Mesendoderm (in vitro differentiated cells): Measurements from ENCODE around the gene PEAR1.

Experiments
- DNase-seq: peaks from one replicate; pipeline ENCODE4 v3.0.0; 2013
- H2AK5ac ChIP-seq: 2 replicates; pipeline ENCODE4 v1.6.1; 2013; ENCODE audit warnings: low read length, inconsistent platforms
- H2BK120ac ChIP-seq: 2 replicates; pipeline ENCODE4 v1.6.1; 2013; ENCODE audit warnings: low read depth, mild to moderate bottlenecking, low read length, moderate library complexity, mixed read lengths
- H2BK15ac ChIP-seq: replicated peaks from 2 replicates; pipeline ENCODE4 v1.6.1; 2013; ENCODE audit warnings: low read depth, mild to moderate bottlenecking, moderate library complexity
- H2BK5ac ChIP-seq: 2 replicates; pipeline ENCODE4 v1.6.1; 2013; ENCODE audit warnings: low read length, inconsistent platforms
- H3K18ac ChIP-seq: 2 replicates; pipeline ENCODE4 v1.6.1; 2013; ENCODE audit warnings: mild to moderate bottlenecking, low read length, mixed read lengths
- H3K23ac ChIP-seq: one replicate; pipeline ENCODE4 v1.6.1; 2013; ENCODE audit warnings: low read length
- H3K27ac ChIP-seq: 2 replicates; pipeline ENCODE4 v1.5.1; 2013; ENCODE audit warnings: low read depth, mild to moderate bottlenecking, inconsistent platforms, low read length, moderate library complexity
- H3K27me3 ChIP-seq: 2 replicates; pipeline ENCODE4 v1.6.1; 2013; ENCODE audit warnings: low read length, control low read depth, mild to moderate bottlenecking, inconsistent platforms; ENCODE audit not compliant: insufficient read depth, poor library complexity
- H3K36me3 ChIP-seq: 2 replicates; pipeline ENCODE4 v1.6.1; 2013; ENCODE audit warnings: low read length, inconsistent platforms; ENCODE audit not compliant: control insufficient read depth, insufficient read depth
- H3K4ac ChIP-seq: one replicate; pipeline ENCODE4 v1.6.1; 2013; ENCODE audit warnings: low read depth, mild to moderate bottlenecking, low read length, moderate library complexity
- H3K4me1 ChIP-seq: 2 replicates; pipeline ENCODE4 v1.6.1; 2013; ENCODE audit warnings: low read depth, low read length, inconsistent platforms; ENCODE audit not compliant: control insufficient read depth
- H3K4me2 ChIP-seq: 2 replicates; pipeline ENCODE4 v1.6.1; 2013; ENCODE audit warnings: low read length
- H3K4me3 ChIP-seq: 2 replicates; pipeline ENCODE4 v1.5.1; 2013; ENCODE audit warnings: mild to moderate bottlenecking, low read length
- H3K56ac ChIP-seq: one replicate; pipeline ENCODE4 v1.6.1; 2013; ENCODE audit warnings: low read length
- H3K79me1 ChIP-seq: 2 replicates; pipeline ENCODE4 v1.6.1; 2013; ENCODE audit warnings: low read length, inconsistent platforms
- H3K79me2 ChIP-seq: 2 replicates; pipeline ENCODE4 v1.6.1; 2013; ENCODE audit warnings: mild to moderate bottlenecking, low read length; ENCODE audit not compliant: control insufficient read depth, insufficient read depth
- H3K9ac ChIP-seq: 2 replicates; pipeline ENCODE4 v1.6.1; 2013; ENCODE audit warnings: low read length, inconsistent platforms
- H4K5ac ChIP-seq: one replicate; pipeline ENCODE4 v1.6.1; 2013; ENCODE audit warnings: low read length
- H4K8ac ChIP-seq: one replicate; pipeline ENCODE4 v1.6.1; 2013; ENCODE audit warnings: low read depth, mild to moderate bottlenecking, control low read depth, low read length, moderate library complexity
- WGBS: extraction: QIAGEN DNeasy Blood & Tissue Kit; methylation state at CpG from one replicate; pipeline ENCODE4 v1.1.7; 2013; ENCODE audit warnings: low lambda C conversion rate, missing lambda C conversion rate; ENCODE audit not compliant: insufficient coverage; ENCODE audit errors: extremely low coverage; 5-methylcytosine and 5-hydroxymethylcytosine counted together

PEAR1 gene

GRCh38 chr1:156905651-156906050 lies 12.1 kb downstream of the PEAR1 start:
- H4K5ac ChIP-seq, result no peak overlapping the region
- H2AK5ac ChIP-seq, result no peak overlapping the region
- no peak overlapping the region for H3K56ac ChIP-seq
- no peak overlapping the region for H3K18ac ChIP-seq
- no peaks in the 10 kb centered on the region for H3K79me1 ChIP-seq
- no peaks in the 10 kb centered on the region for H3K79me2 ChIP-seq
- no peaks in the 10 kb centered on the region for H3K4me1 ChIP-seq
- H2BK120ac ChIP-seq, result no peak overlapping the region
- H3K4me3 ChIP-seq, result no peak overlapping the region
- no peak overlapping the region for H3K9ac ChIP-seq
- H3K23ac ChIP-seq, result no peak overlapping the region
- H3K4ac ChIP-seq, result no peak overlapping the region
- no peak overlapping the region for H2BK15ac ChIP-seq
- WGBS, result no CpG with 5 or more reads among the region's 4 CpGs
- H3K36me3 ChIP-seq, result no peaks in the 10 kb centered on the region
- H4K8ac ChIP-seq, result no peak overlapping the region
- H3K27ac ChIP-seq, result no peak overlapping the region
- no peak for DNase-seq
- no peak overlapping the region for H3K4me2 ChIP-seq
- H2BK5ac ChIP-seq, result no peak overlapping the region
- no peaks in the 10 kb centered on the region for H3K27me3 ChIP-seq

GRCh38 chr1:156906206-156906906 lies 12.8 kb downstream of the PEAR1 start:
- WGBS, result no CpG with 5 or more reads among the region's 16 CpGs
- DNase-seq, result no peak
- H3K4ac ChIP-seq, result no peak overlapping the region
- H3K4me1 ChIP-seq, result no peaks in the 10 kb centered on the region
- no peak overlapping the region for H3K56ac ChIP-seq
- H3K9ac ChIP-seq, result no peak overlapping the region
- no peak overlapping the region for H2BK5ac ChIP-seq
- H2AK5ac ChIP-seq, result no peak overlapping the region
- H2BK15ac ChIP-seq, result no peak overlapping the region
- H3K23ac ChIP-seq, result no peak overlapping the region
- H3K4me2 ChIP-seq, result no peak overlapping the region
- H4K8ac ChIP-seq, result no peak overlapping the region
- no peaks in the 10 kb centered on the region for H3K79me1 ChIP-seq
- no peaks in the 10 kb centered on the region for H3K79me2 ChIP-seq
- no peak overlapping the region for H4K5ac ChIP-seq
- no peaks in the 10 kb centered on the region for H3K36me3 ChIP-seq
- H3K27me3 ChIP-seq, result no peaks in the 10 kb centered on the region
- H2BK120ac ChIP-seq, result no peak overlapping the region
- H3K18ac ChIP-seq, result no peak overlapping the region
- no peak overlapping the region for H3K27ac ChIP-seq
- no peak overlapping the region for H3K4me3 ChIP-seq

- no peak for DNase-seq
These were observed 15.0 kb downstream of the PEAR1 start for GRCh38 chr1:156908541-156908940.

GRCh38 chr1:156908955-156909354 lies 15.4 kb downstream of the PEAR1 start:
- H3K4me2 ChIP-seq, result no peak overlapping the region
- H3K23ac ChIP-seq, result no peak overlapping the region
- no peak overlapping the region for H3K4ac ChIP-seq
- H4K8ac ChIP-seq, result no peak overlapping the region
- no CpG with 5 or more reads among the region's 10 CpGs for WGBS
- no peak overlapping the region for H3K18ac ChIP-seq
- H2BK5ac ChIP-seq, result no peak overlapping the region
- no peak overlapping the region for H3K27ac ChIP-seq
- H3K4me1 ChIP-seq, result no peaks in the 10 kb centered on the region
- H3K79me2 ChIP-seq, result no peaks in the 10 kb centered on the region
- DNase-seq, result no peak
- no peak overlapping the region for H2BK120ac ChIP-seq
- no peak overlapping the region for H3K4me3 ChIP-seq
- H4K5ac ChIP-seq, result no peak overlapping the region
- no peak overlapping the region for H2BK15ac ChIP-seq
- no peak overlapping the region for H3K9ac ChIP-seq
- H3K36me3 ChIP-seq, result no peaks in the 10 kb centered on the region
- H3K56ac ChIP-seq, result no peak overlapping the region
- no peaks in the 10 kb centered on the region for H3K79me1 ChIP-seq
- H2AK5ac ChIP-seq, result no peak overlapping the region
- no peaks in the 10 kb centered on the region for H3K27me3 ChIP-seq

More at GRCh38 chr1:156908541-156908940, 15.0 kb downstream of the PEAR1 start:
- H2BK120ac ChIP-seq, result no peak overlapping the region
- no peak overlapping the region for H3K4ac ChIP-seq
- no peaks in the 10 kb centered on the region for H3K79me1 ChIP-seq
- no peak overlapping the region for H2BK15ac ChIP-seq
- H3K79me2 ChIP-seq, result no peaks in the 10 kb centered on the region
- H2BK5ac ChIP-seq, result no peak overlapping the region
- H3K27ac ChIP-seq, result no peak overlapping the region
- H4K5ac ChIP-seq, result no peak overlapping the region
- H2AK5ac ChIP-seq, result no peak overlapping the region
- no CpG with 5 or more reads among the region's 29 CpGs for WGBS
- no peaks in the 10 kb centered on the region for H3K4me1 ChIP-seq
- no peak overlapping the region for H3K9ac ChIP-seq
- H3K36me3 ChIP-seq, result no peaks in the 10 kb centered on the region
- H3K18ac ChIP-seq, result no peak overlapping the region
- H4K8ac ChIP-seq, result no peak overlapping the region
- no peak overlapping the region for H3K56ac ChIP-seq
- H3K4me3 ChIP-seq, result no peak overlapping the region
- H3K23ac ChIP-seq, result no peak overlapping the region
- no peak overlapping the region for H3K4me2 ChIP-seq
- no peaks in the 10 kb centered on the region for H3K27me3 ChIP-seq

GRCh38 chr1:156909671-156910070 lies 16.2 kb downstream of the PEAR1 start:
- H3K23ac ChIP-seq, result no peak overlapping the region
- DNase-seq, result no peak
- no peak overlapping the region for H4K5ac ChIP-seq

GRCh38 chr1:156910309-156910782 lies 16.8 kb downstream of the PEAR1 start:
- H3K27me3 ChIP-seq, result no peaks in the 10 kb centered on the region
- no peak overlapping the region for H3K18ac ChIP-seq
- no peak overlapping the region for H3K4me3 ChIP-seq
- WGBS, result no CpG with 5 or more reads among the region's 18 CpGs
- no peaks in the 10 kb centered on the region for H3K79me2 ChIP-seq
- no peak overlapping the region for H4K5ac ChIP-seq
- no peak overlapping the region for H4K8ac ChIP-seq
- peak; percentile 55 for DNase-seq
- peak overlapping the region; percentile 36 for H3K4me2 ChIP-seq
- no peak overlapping the region for H2BK5ac ChIP-seq
- H3K9ac ChIP-seq, result no peak overlapping the region
- no peak overlapping the region for H2AK5ac ChIP-seq
- no peaks in the 10 kb centered on the region for H3K36me3 ChIP-seq
- H3K27ac ChIP-seq, result no peak overlapping the region
- no peak overlapping the region for H3K23ac ChIP-seq
- H3K56ac ChIP-seq, result peak overlapping the region; percentile 53
- no peaks in the 10 kb centered on the region for H3K79me1 ChIP-seq
- no peak overlapping the region for H2BK15ac ChIP-seq
- no peak overlapping the region for H3K4ac ChIP-seq
- no peaks in the 10 kb centered on the region for H3K4me1 ChIP-seq
- no peak overlapping the region for H2BK120ac ChIP-seq

More at GRCh38 chr1:156909671-156910070, 16.2 kb downstream of the PEAR1 start:
- Histone ChIP-seq H4K8ac (no peak overlapping the region), H3K4ac (no peak overlapping the region), H3K4me2 (no peak overlapping the region), H2AK5ac (no peak overlapping the region), H3K79me1 (no peaks in the 10 kb centered on the region), H3K36me3 (no peaks in the 10 kb centered on the region), H3K4me1 (no peaks in the 10 kb centered on the region), H3K18ac (no peak overlapping the region), H3K27ac (no peak overlapping the region), H3K56ac (no peak overlapping the region), H2BK5ac (no peak overlapping the region), H3K9ac (no peak overlapping the region), H3K79me2 (no peaks in the 10 kb centered on the region), H2BK15ac (no peak overlapping the region), H3K4me3 (no peak overlapping the region), H3K27me3 (no peaks in the 10 kb centered on the region), H2BK120ac (no peak overlapping the region)
- no CpG with 5 or more reads among the region's 5 CpGs for WGBS
